Astrocyte (in vitro differentiated cells and primary cell): ENCODE data around the gene LTB. TPM values are rescaled to one million over a fixed set of nuclear protein-coding genes. Genes with fewer than 3 reads are reported as not detected.

ENCODE experiments used
- DNase-seq: peaks from one replicate; pipeline ENCODE4 v3.0.0-alpha.2; 2010; ENCODE audit warnings: low read depth
- FAIRE-seq: peaks from 2 replicates; lab custom pipeline; 2011; peaks lifted over from hg19 to GRCh38; lab: Jason Lieb, UNC
- H2AFZ ChIP-seq: 2 replicates; pipeline ENCODE4 v1.6.0; 2012; ENCODE audit warnings: low read depth, low read length, inconsistent platforms
- H3K27ac ChIP-seq: 2 replicates; pipeline ENCODE4 v1.5.1; 2011; ENCODE audit warnings: low read depth, low read length, inconsistent platforms
- H3K27me3 ChIP-seq: 2 replicates; pipeline ENCODE4 v1.6.0; 2011; ENCODE audit warnings: low read length, inconsistent platforms; ENCODE audit not compliant: insufficient read depth
- H3K36me3 ChIP-seq: 2 replicates; pipeline ENCODE4 v1.5.1; 2011; ENCODE audit warnings: low read length, inconsistent platforms; ENCODE audit not compliant: insufficient read depth
- H3K4me1 ChIP-seq: 2 replicates; pipeline ENCODE4 v1.5.1; 2011; ENCODE audit warnings: low read length, inconsistent platforms; ENCODE audit not compliant: insufficient read depth
- H3K4me2 ChIP-seq: 2 replicates; pipeline ENCODE4 v1.6.0; 2012; ENCODE audit warnings: low read length, inconsistent platforms
- H3K4me3 ChIP-seq: 2 replicates; pipeline ENCODE4 v1.5.1; 2011; ENCODE audit warnings: low read depth, mild to moderate bottlenecking, low read length, inconsistent platforms; ENCODE audit not compliant: insufficient read depth
- H3K79me2 ChIP-seq: 2 replicates; pipeline ENCODE4 v1.6.0; 2012; ENCODE audit warnings: mild to moderate bottlenecking, low read length, inconsistent platforms; ENCODE audit not compliant: insufficient read depth
- H3K9ac ChIP-seq: 2 replicates; pipeline ENCODE4 v1.6.0; 2012; ENCODE audit warnings: mild to moderate bottlenecking, low read length, inconsistent platforms
- H3K9me3 ChIP-seq: 2 replicates; pipeline ENCODE4 v1.5.1; 2012; ENCODE audit warnings: low read depth, mild to moderate bottlenecking, low read length, inconsistent platforms; ENCODE audit not compliant: insufficient read depth
- H4K20me1 ChIP-seq: 2 replicates; pipeline ENCODE4 v1.6.0; 2012; ENCODE audit warnings: low read length, inconsistent platforms; ENCODE audit not compliant: insufficient read depth
- H3K27ac Mint-ChIP-seq: one replicate; pipeline ENCODE4 v1.8.0; 2021; ENCODE audit warnings: mild to moderate bottlenecking, mixed read lengths; ENCODE audit not compliant: unreplicated experiment
- H3K27me3 Mint-ChIP-seq: one replicate; pipeline ENCODE4 v1.8.0; 2021; ENCODE audit warnings: low read depth, mixed read lengths; ENCODE audit not compliant: unreplicated experiment
- H3K36me3 Mint-ChIP-seq: one replicate; pipeline ENCODE4 v1.8.0; 2021; ENCODE audit warnings: low read depth, mixed read lengths; ENCODE audit not compliant: unreplicated experiment
- H3K4me1 Mint-ChIP-seq: one replicate; pipeline ENCODE4 v1.8.0; 2021; ENCODE audit warnings: low read depth, mixed read lengths; ENCODE audit not compliant: unreplicated experiment
- H3K4me3 Mint-ChIP-seq: one replicate; pipeline ENCODE4 v1.8.0; 2021; ENCODE audit warnings: mild to moderate bottlenecking, moderate library complexity, mixed read lengths; ENCODE audit not compliant: unreplicated experiment
- H3K9me3 Mint-ChIP-seq: one replicate; pipeline ENCODE4 v1.8.0; 2021; ENCODE audit warnings: mild to moderate bottlenecking, mixed read lengths; ENCODE audit not compliant: unreplicated experiment
- CTCF ChIP-seq: IDR thresholded peaks from 2 replicates; pipeline ENCODE4 v1.5.1; 2011; ENCODE audit warnings: low read depth, mild to moderate bottlenecking, inconsistent platforms, low read length, moderate library complexity; ENCODE audit not compliant: insufficient read depth
- EZH2 ChIP-seq: IDR thresholded peaks from 2 replicates; pipeline ENCODE4 v1.6.1; 2012; ENCODE audit warnings: mild to moderate bottlenecking, low read length, inconsistent platforms; ENCODE audit not compliant: insufficient read depth
- total RNA-seq: library from RNA; stranded (reverse); gene quantifications from 2 replicates; pipeline ENCODE4 v1.2.1, GENCODE V29; 2021

Gene LTB
- total RNA-seq, 1 donor from 2014 or later = 0.52 TPM

GRCh38 chr6:31559958-31560696, 22.1 kb downstream of the LTB start:
- peaks cover 29% of the 10 kb centered on the region for H3K4me1 ChIP-seq
- H3K27ac ChIP-seq = peak overlapping the region; percentile 61
- H3K9me3 ChIP-seq = no peaks in the 10 kb centered on the region
- Mint-ChIP-seq H3K4me3 (peak overlapping the region; percentile 51), H3K9me3 (peaks cover 2% of the 10 kb centered on the region), H3K27me3 (no peaks in the 10 kb centered on the region), H3K27ac (peak overlapping the region; percentile 96), H3K4me1 (peaks cover 36% of the 10 kb centered on the region), H3K36me3 (peaks cover 21% of the 10 kb centered on the region)
- no peak for TF ChIP-seq CTCF
- no peak for TF ChIP-seq EZH2
- no peak overlapping the region for H3K4me3 ChIP-seq
- H4K20me1 ChIP-seq = no peaks in the 10 kb centered on the region
- no peaks in the 10 kb centered on the region for H3K27me3 ChIP-seq
- H2AFZ ChIP-seq = peak overlapping the region; percentile 24
- peak overlapping the region; percentile 40 for H3K9ac ChIP-seq
- peak overlapping the region; percentile 72 for H3K4me2 ChIP-seq
- FAIRE-seq = no peak
- DNase-seq = peak; percentile 46
- H3K79me2 ChIP-seq = peaks cover 4% of the 10 kb centered on the region
- H3K36me3 ChIP-seq = peaks cover 4% of the 10 kb centered on the region

- TF ChIP-seq EZH2 = no peak
- TF ChIP-seq CTCF = no peak
- H3K27ac ChIP-seq = peak overlapping the region; percentile 61
- Mint-ChIP-seq H3K4me3 (peak overlapping the region; percentile 51), H3K36me3 (peaks cover 21% of the 10 kb centered on the region), H3K27me3 (no peaks in the 10 kb centered on the region), H3K27ac (peak overlapping the region; percentile 96), H3K4me1 (peaks cover 36% of the 10 kb centered on the region), H3K9me3 (peaks cover 2% of the 10 kb centered on the region)
- DNase-seq = no peak
- H3K4me2 ChIP-seq = peak overlapping the region; percentile 72
- H3K36me3 ChIP-seq = peaks cover 4% of the 10 kb centered on the region
- H3K4me3 ChIP-seq = no peak overlapping the region
- no peaks in the 10 kb centered on the region for H4K20me1 ChIP-seq
- H3K9me3 ChIP-seq = no peaks in the 10 kb centered on the region
- no peak for FAIRE-seq
- peaks cover 29% of the 10 kb centered on the region for H3K4me1 ChIP-seq
- peak overlapping the region; percentile 24 for H2AFZ ChIP-seq
- no peaks in the 10 kb centered on the region for H3K27me3 ChIP-seq
- H3K79me2 ChIP-seq = peaks cover 4% of the 10 kb centered on the region
- peak overlapping the region; percentile 40 for H3K9ac ChIP-seq
Measured at GRCh38 chr6:31559606-31559957, 22.6 kb downstream of the LTB start.
